Measurements from ENCODE around the gene AMBRA1. TPM values are rescaled to one million over a fixed set of nuclear protein-coding genes. Genes with fewer than 3 reads are reported as not detected.

The AMBRA1 gene
- total and polyA plus RNA-seq, 2 donors (not counting 3 experiments of a cell fraction or from before 2014, with no cell fraction given), result 18.4 to 32.4 TPM

DNA sequence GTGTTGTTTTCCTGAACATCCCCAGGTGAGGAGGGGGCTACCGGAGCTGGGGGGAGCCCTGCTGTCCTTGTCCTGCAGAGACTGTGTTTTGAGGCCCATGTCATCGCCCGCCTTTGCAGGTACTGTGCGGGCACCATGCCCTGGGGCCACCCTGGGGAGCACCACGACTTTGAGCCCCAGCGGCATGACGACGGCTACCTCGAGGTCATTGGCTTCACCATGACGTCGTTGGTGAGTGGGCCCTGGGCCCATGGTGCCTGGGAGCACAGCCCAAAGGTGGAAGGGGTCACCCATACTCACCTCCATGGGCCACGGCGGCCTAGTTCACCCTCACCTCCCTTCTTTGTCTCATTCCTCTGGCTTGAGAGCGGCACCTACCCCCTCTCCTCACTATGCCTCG lies 219.0 kb downstream of the AMBRA1 start:
- BruUV-seq (replicated peaks), result no TSS peak
- dilution Hi-C loops (cut with MboI; ENCODE audit: extremely low pct_ligation_motif_present, low sequenced_read_pairs) (no loop called here), intact Hi-C loops (cut with micrococcal nuclease) (no loop called here)

More for the DNA sequence above, 219.0 kb downstream of the AMBRA1 start:
- no peak for TF ChIP-seq EZH2 (IDR thresholded peaks at IDR 0.05; ENCODE audit: borderline replicate concordance, low read depth, low read length, severe bottlenecking)
- TF ChIP-seq POLR2A (IDR thresholded peaks at IDR 0.05; ENCODE audit: low read depth, low read length), result no peak
- TF ChIP-seq FOS (IDR thresholded peaks at IDR 0.05; ENCODE audit: borderline replicate concordance, insufficient read depth, low read length), result no peak
- no peak for TF ChIP-seq MYC (IDR thresholded peaks at IDR 0.05; ENCODE audit: low read depth, low read length)
- TF ChIP-seq CTCF (IDR thresholded peaks at IDR 0.05; ENCODE audit: extremely low read depth in 1 of 2, insufficient read depth in 1 of 2, low read depth in 1 of 2, low read length in 2 of 2), result no peak
- no peak for TF ChIP-seq GATA2 (IDR thresholded peaks at IDR 0.05; ENCODE audit: insufficient read depth, insufficient read length, low read depth, low read length)
- TF ChIP-seq POLR2AphosphoS5 (IDR thresholded peaks at IDR 0.05; ENCODE audit: insufficient read depth, low read depth, low read length), result no peak
- no peak for TF ChIP-seq MAX (IDR thresholded peaks at IDR 0.05; ENCODE audit: insufficient read depth, insufficient read length)
- TF ChIP-seq JUN (IDR thresholded peaks at IDR 0.05; ENCODE audit: borderline replicate concordance, insufficient read depth, insufficient read length, low read depth), result no peak
- H3K9me3 ChIP-seq (replicated peaks; ENCODE audit: control insufficient read depth, insufficient read depth, low read length), result no peaks in the 10 kb centered on the region
- H4K20me1 ChIP-seq (replicated peaks; ENCODE audit: control insufficient read depth, extremely low read depth, insufficient read depth, low read length), result no peaks in the 10 kb centered on the region
- H3K79me2 ChIP-seq (ENCODE audit: control insufficient read depth, insufficient read depth, low read length), result no peaks in the 10 kb centered on the region
- POLR2A ChIA-PET, result no interaction called here
- no peak overlapping the region for H2AFZ ChIP-seq (ENCODE audit: low read depth, low read length)
- FAIRE-seq (no peak), DNase-seq (ENCODE audit: low read depth, low spot score) (no peak)
- H3K4me3 ChIP-seq (replicated peaks in 1 of 3; ENCODE audit: insufficient read depth in 1 of 3, low read depth in 1 of 3, low read length in 3 of 3), result no peak overlapping the region
- H3K4me1 ChIP-seq (ENCODE audit: control insufficient read depth, extremely low read depth, insufficient read depth, low read length), result no peaks in the 10 kb centered on the region
- peaks cover 3 to 47% of the 10 kb centered on the region in 2 experiments for H3K36me3 ChIP-seq (ENCODE audit: control insufficient read depth in 2 of 2, extremely low read depth in 1 of 2, insufficient read depth in 2 of 2, low read length in 2 of 2)
- no peak overlapping the region for H3K27ac ChIP-seq (ENCODE audit: insufficient read depth, low read depth, low read length)
- H3K9me1 ChIP-seq (replicated peaks; ENCODE audit: control insufficient read depth, extremely low read depth, insufficient read depth, low read length), result no peaks in the 10 kb centered on the region
- no peak overlapping the region for H3K9ac ChIP-seq (replicated peaks; ENCODE audit: extremely low read depth, insufficient read depth, low read length)
- CTCF ChIA-PET, result no interaction called here
- no peak overlapping the region for H3K4me2 ChIP-seq (ENCODE audit: insufficient read depth, low read length)
- H3K27me3 ChIP-seq (ENCODE audit: control insufficient read depth in 2 of 2, insufficient read depth in 2 of 2, low read length in 2 of 2), result no peaks in the 10 kb centered on the region
